K562 (cell line): ENCODE data around the gene SIK3. TPM values are rescaled to one million over a fixed set of nuclear protein-coding genes. Genes with fewer than 3 reads are reported as not detected.

Experiments used
- ATAC-seq: fragments of 200-7000 bp; cut with Tn5 transposase; 3 replicates; pipeline ENCODE4 v1.9.1; 2020; ENCODE audit warnings: moderate library complexity
- BruUV-seq: library from RNA; stranded (reverse); fragments of 400-500 nt; replicated peaks from 2 replicates; lab custom pipeline; 2021; lab: Mats Ljungman, UMichigan
- CTCF ChIA-PET: fragments of 300-600 bp; formaldehyde crosslinking; extraction: SDS; loops from one replicate; lab custom pipeline; 2021; ENCODE audit warnings: low intra/inter-chr PET ratio; lab: Yijun Ruan, JAX
- POLR2A ChIA-PET: fragments of 300-600, 350-650 bp; sonication (Branson Sonifier 250); formaldehyde crosslinking; extraction: SDS; loops from one replicate; lab custom pipeline; 2021; ENCODE audit warnings: antibody characterized with exemption, inconsistent platforms; lab: Yijun Ruan, JAX
- DNase-seq, 4 experiments: peaks; one replicate each; pipeline versions ENCODE4 v3.0.0 to v3.0.0-alpha.2; 2011 to 2018; ENCODE audit warnings: low spot score in 3 of 4, mixed read lengths in 3 of 4; ENCODE audit errors: extremely low read depth in 1 of 4
- FAIRE-seq: peaks from 2 replicates; lab custom pipeline; 2011; peaks lifted over from hg19 to GRCh38; lab: Jason Lieb, UNC
- H2AFZ ChIP-seq: 2 replicates; pipeline ENCODE4 v1.6.0; 2011; ENCODE audit warnings: low read depth, low read length, control low read depth, inconsistent platforms
- H3K27ac ChIP-seq: fragments of 200-600 bp; 3 replicates; pipeline ENCODE4 v1.8.0; 2011; ENCODE audit warnings: low read depth, mild to moderate bottlenecking, control low read depth, inconsistent platforms, low read length, moderate library complexity, mixed read lengths; ENCODE audit errors: extremely low read depth
- H3K27me3 ChIP-seq, 2 experiments: fragments of 300-600 bp in 1 of 2; 2 replicates in 1 of 2; 3 replicates in 1 of 2; pipeline versions ENCODE4 v1.6.0 to v1.8.0; 2011; ENCODE audit warnings: inconsistent platforms in 2 of 2, low read length in 2 of 2, mild to moderate bottlenecking in 1 of 2, mixed read lengths in 1 of 2, moderate library complexity in 1 of 2; ENCODE audit not compliant: control insufficient read depth in 2 of 2, insufficient read depth in 2 of 2
- H3K36me3 ChIP-seq: fragments of 300-600 bp; 3 replicates; pipeline ENCODE4 v1.8.0; 2011; ENCODE audit warnings: mild to moderate bottlenecking, low read length, inconsistent platforms; ENCODE audit not compliant: control insufficient read depth, insufficient read depth
- H3K4me1 ChIP-seq, 2 experiments: fragments of 200-600 bp in 1 of 2; replicated peaks in 1 of 2; 2 replicates in 1 of 2; 3 replicates in 1 of 2; pipeline versions ENCODE4 v1.5.1 to v1.8.0; 2011; ENCODE audit warnings: inconsistent platforms in 2 of 2, low read length in 2 of 2, mild to moderate bottlenecking in 1 of 2, mixed read lengths in 1 of 2, moderate library complexity in 1 of 2; ENCODE audit not compliant: control insufficient read depth in 2 of 2, insufficient read depth in 2 of 2
- H3K4me2 ChIP-seq: 2 replicates; pipeline ENCODE4 v1.6.1; 2011; ENCODE audit warnings: low read length, control low read depth, inconsistent platforms, mixed read lengths; ENCODE audit not compliant: insufficient read depth
- H3K4me3 ChIP-seq: fragments of 200-600 bp; sonication (generic), shearing (Covaris generic); 2 replicates; pipeline ENCODE4 v1.5.1; 2016; ENCODE audit warnings: control low read depth, inconsistent platforms
- H3K79me2 ChIP-seq: fragments of 200-600 bp; 3 replicates; pipeline ENCODE4 v1.8.0; 2011; ENCODE audit warnings: low read length, inconsistent platforms; ENCODE audit not compliant: control insufficient read depth, insufficient read depth
- H3K9ac ChIP-seq, 2 experiments: 2 replicates each; pipeline versions ENCODE4 v1.6.0 to v1.6.1; 2011; ENCODE audit warnings: low read depth in 2 of 2, low read length in 2 of 2, control low read depth in 1 of 2, inconsistent platforms in 1 of 2, mild to moderate bottlenecking in 1 of 2, mixed read lengths in 1 of 2; ENCODE audit not compliant: insufficient read depth in 1 of 2
- H3K9me1 ChIP-seq: one replicate; pipeline ENCODE4 v1.6.0; 2011; ENCODE audit warnings: inconsistent platforms, mild to moderate bottlenecking, low read length, moderate library complexity; ENCODE audit not compliant: control insufficient read depth, insufficient read depth
- H3K9me3 ChIP-seq: replicated peaks from 2 replicates; pipeline ENCODE4 v1.5.1; 2011; ENCODE audit warnings: low read depth, low read length, inconsistent platforms; ENCODE audit not compliant: control insufficient read depth, insufficient read depth
- H4K20me1 ChIP-seq: replicated peaks from 2 replicates; pipeline ENCODE4 v1.6.1; 2011; ENCODE audit warnings: low read length, inconsistent platforms, mixed read lengths; ENCODE audit not compliant: control insufficient read depth, insufficient read depth
- BACH1 ChIP-seq: fragments of 200-800 bp; sonication (Bioruptor generic); IDR thresholded peaks from 2 replicates; pipeline ENCODE4 v1.6.1; 2016; ENCODE audit warnings: missing genetic modification characterization, missing compliant biosample characterization
- CEBPG ChIP-seq, 3 experiments: fragments of 200-800 bp in 1 of 3; sonication (Bioruptor generic) in 1 of 3; sonication (generic) in 1 of 3; formaldehyde crosslinking in 1 of 3; IDR thresholded peaks in 2 of 3; conservative IDR thresholded peaks in 1 of 3; 2 replicates each; pipeline versions ENCODE4 v1.6.1 to v1.8.0; 2016 to 2022; ENCODE audit warnings: missing compliant biosample characterization in 2 of 3, missing genetic modification characterization in 2 of 3, mild to moderate bottlenecking in 1 of 3, missing genetic modification reagents in 1 of 3
- FOXA3 ChIP-seq, 2 experiments: fragments of 450-650 bp in 1 of 2; sonication (generic) in 1 of 2; formaldehyde crosslinking; IDR thresholded peaks in 1 of 2; conservative IDR thresholded peaks in 1 of 2; 2 replicates each; pipeline versions ENCODE4 v1.4.0 to v1.8.0; 2020 to 2022; ENCODE audit warnings: mild to moderate bottlenecking in 2 of 2, missing genetic modification reagents in 1 of 2
- HES1 ChIP-seq: fragments of 450-650 bp; IDR thresholded peaks from 2 replicates; pipeline ENCODE4 v1.6.1; 2016; ENCODE audit warnings: low read depth, mild to moderate bottlenecking, moderate library complexity
- PTRF ChIP-seq: fragments of 450-650 bp; IDR thresholded peaks from 2 replicates; pipeline ENCODE4 v1.6.1; 2016; ENCODE audit warnings: mild to moderate bottlenecking, missing genetic modification characterization, missing compliant biosample characterization
- ZBTB8A ChIP-seq: fragments of 450-650 bp; IDR thresholded peaks from 2 replicates; pipeline ENCODE4 v1.6.1; 2018; ENCODE audit warnings: mild to moderate bottlenecking, moderate library complexity; ENCODE audit not compliant: partially characterized antibody
- ZNF280B ChIP-seq: fragments of 250-450 bp; sonication (Bioruptor Pico); IDR thresholded peaks from 2 replicates; pipeline ENCODE4 v1.5.1; 2021; ENCODE audit warnings: mild to moderate bottlenecking
- WGBS: fragments of 100-300 bp; shearing (Covaris generic); methylation state at CpG from one replicate; pipeline ENCODE4 v1.1.6; 2016; ENCODE audit warnings: low coverage, mixed read lengths; ENCODE audit not compliant: insufficient coverage; ENCODE audit errors: missing lambda C conversion rate; 5-methylcytosine and 5-hydroxymethylcytosine counted together
- in situ Hi-C: fragments of 300-500 bp; cut with MboI; formaldehyde crosslinking; loops from 4 replicates; pipeline ENCODE4 v1.15.0; 2018; ENCODE audit warnings: inconsistent platforms, mixed read lengths
- intact Hi-C: fragments of 100-400 bp; cut with micrococcal nuclease; formaldehyde crosslinking; loops from 2 replicates; pipeline ENCODE4 v1.14.2; 2022
- polyA plus RNA-seq, 8 experiments: library from polyadenylated mRNA; depleted of rRNA in 4 of 8; stranded (reverse) in 5 of 8; unstranded in 3 of 8; fragments of >200 nt; fragmentation: Nextera tagmentation in 2 of 8; fragmentation: Illumina TruSeq in 1 of 8; extraction: Ambion mirVana in 2 of 8; extraction: Trizol in 1 of 8; gene quantifications; 2 replicates each; pipeline versions ENCODE4 v1.2.1 to v1.2.3, GENCODE V29; 2011 to 2014; ENCODE audit warnings: inconsistent platforms in 1 of 8, missing spikeins in 1 of 8
- total RNA-seq, 7 experiments: library from RNA; depleted of rRNA in 6 of 7; stranded (reverse); fragments of >200 nt in 6 of 7; fragmentation: Illumina TruSeq in 2 of 7; extraction: Trizol in 2 of 7; gene quantifications; 2 replicates each; pipeline versions ENCODE4 v1.2.1 to v1.2.3, GENCODE V29; 2011 to 2021; ENCODE audit warnings: low replicate concordance in 1 of 7

SIK3 gene
- total and polyA plus RNA-seq, 9 of the 15 experiments (the other 6 are each of a cell fraction or from before 2014, with no cell fraction given), result 1.6 to 21.6 (median 8.0) TPM

DNA sequence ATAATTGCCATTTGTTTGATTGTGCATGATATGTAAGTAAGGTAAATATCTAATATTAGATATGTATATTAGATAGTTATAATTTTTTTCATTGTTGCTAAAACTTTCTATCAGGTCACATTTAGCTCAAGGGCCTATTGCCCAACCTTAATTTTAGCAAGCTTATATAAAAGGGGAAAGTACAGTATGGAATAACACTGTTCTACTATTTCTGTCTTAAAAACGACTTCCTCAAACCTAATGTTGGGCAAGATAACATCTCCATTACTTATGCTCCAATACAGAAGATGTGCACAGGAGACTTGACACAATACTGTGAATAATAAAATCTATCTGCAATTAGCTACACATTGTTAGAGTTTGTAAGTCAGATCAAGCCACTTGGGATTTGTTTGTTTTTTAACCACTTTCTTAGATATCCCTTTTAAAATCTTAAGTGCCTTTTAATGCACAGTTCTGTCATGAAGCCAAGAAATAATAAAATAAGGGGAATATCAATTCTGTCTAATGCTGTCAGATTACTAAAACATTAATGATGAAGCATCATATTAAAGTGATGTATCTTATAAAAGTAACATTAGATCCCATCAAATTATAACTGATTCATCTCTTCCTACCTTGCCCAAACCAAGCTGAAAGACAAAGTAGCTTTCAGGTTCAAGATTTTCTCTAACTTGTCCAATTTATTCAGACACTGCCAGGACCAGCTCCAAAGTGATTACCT is 98.1 kb downstream of the SIK3 start:
- POLR2A ChIA-PET, result no interaction called here
- H3K4me1 ChIP-seq, result peaks cover 0 to 10% of the 10 kb centered on the region in 2 experiments; a peak in 2 of 5 replicates
- CTCF ChIA-PET, result no interaction called here
- BruUV-seq, result no TSS peak
- no peak for DNase-seq
- in situ Hi-C loops, result no loop called here
- H3K4me2 ChIP-seq, result no peak overlapping the region
- no peak overlapping the region for H2AFZ ChIP-seq
- H3K4me3 ChIP-seq, result no peak overlapping the region
- H3K9me1 ChIP-seq, result no peaks in the 10 kb centered on the region
- H3K27me3 ChIP-seq, result no peaks in the 10 kb centered on the region
- H3K9ac ChIP-seq, result no peak overlapping the region
- no peaks in the 10 kb centered on the region; the same call in 2 of the 3 replicates for H3K36me3 ChIP-seq
- H3K27ac ChIP-seq, result no peak overlapping the region
- H4K20me1 ChIP-seq, result peaks cover 14% of the 10 kb centered on the region; the same call in 1 of the 2 replicates
- 19% methylated on average over 1 of the region's 1 CpG for WGBS
- intact Hi-C loops, result no loop called here
- FAIRE-seq, result peak; percentile 32
- TF ChIP-seq BACH1 (tag), result no peak
- no peak for TF ChIP-seq CEBPG (CRISPR knock-in tag; IDR thresholded peaks at IDR 0.05)
- TF ChIP-seq CEBPG (tag; conservative IDR thresholded peaks at IDR 0.05 in 1 of 2, IDR thresholded peaks at IDR 0.05 in 1 of 2), result 0 out of 4 replicates have a peak, but pooled peaks have one; percentile 17 to 30
- ATAC-seq, result no peak
- H3K79me2 ChIP-seq, result peaks cover 17% of the 10 kb centered on the region; the same call in 2 of the 3 replicates
- no peaks in the 10 kb centered on the region for H3K9me3 ChIP-seq

DNA sequence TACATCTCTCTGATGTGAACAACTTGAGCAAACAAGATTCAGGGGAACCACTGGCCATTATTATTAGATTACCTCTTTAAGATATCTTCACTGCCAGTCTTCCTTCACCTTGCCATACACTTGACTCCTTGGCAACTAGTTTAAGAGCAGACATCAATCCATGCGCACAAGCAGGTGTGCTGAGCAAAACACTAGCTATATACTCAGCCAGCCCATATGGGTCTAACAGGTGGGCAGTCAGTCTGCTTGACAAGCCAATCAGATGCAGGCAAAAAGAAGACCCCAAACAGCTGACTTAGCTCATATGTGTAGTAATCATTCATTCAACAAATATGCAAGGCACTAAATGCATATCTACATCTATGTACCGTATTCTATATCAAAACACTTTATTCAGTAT is 101.2 kb downstream of the SIK3 start:
- no peak for TF ChIP-seq FOXA3 (CRISPR knock-in tag; conservative IDR thresholded peaks at IDR 0.05 in 1 of 2, IDR thresholded peaks at IDR 0.05 in 1 of 2)
- TF ChIP-seq HES1, result no peak
- no peak for TF ChIP-seq PTRF
- TF ChIP-seq ZNF280B (CRISPR knock-in tag), result no peak
- TF ChIP-seq ZBTB8A, result no peak
- no peak overlapping the region for H3K4me3 ChIP-seq
- no peak overlapping the region for H2AFZ ChIP-seq
- no peak overlapping the region for H3K9ac ChIP-seq
- CTCF ChIA-PET, result no interaction called here
- no peak overlapping the region for H3K4me2 ChIP-seq
- DNase-seq, result no peak
- in situ Hi-C loops (no loop called here), intact Hi-C loops (no loop called here)
- no peak overlapping the region for H3K27ac ChIP-seq
- 74% methylated on average over 2 of the region's 2 CpGs for WGBS
- H3K9me3 ChIP-seq, result no peaks in the 10 kb centered on the region
- H3K9me1 ChIP-seq, result no peaks in the 10 kb centered on the region
- H3K27me3 ChIP-seq, result no peaks in the 10 kb centered on the region
- no peaks in the 10 kb centered on the region for H3K4me1 ChIP-seq
- no peaks in the 10 kb centered on the region for H3K36me3 ChIP-seq
- POLR2A ChIA-PET, result interaction anchor here (1.0 to 1.4 kb wide), 3 partner anchors 14 to 26 kb away, joined by 3 to 4 read pairs (median 3); no protein-coding TSS in a partner anchor
- FAIRE-seq, result no peak
- no TSS peak for BruUV-seq
- ATAC-seq, result no peak
- H3K79me2 ChIP-seq, result peaks cover 16% of the 10 kb centered on the region; the same call in 2 of the 3 replicates
- peaks cover 8% of the 10 kb centered on the region for H4K20me1 ChIP-seq
